ENCODE results near the gene ZDBF2.

Gene ZDBF2

GRCh38 chr2:206245265-206245672 lies 29.2 kb upstream of the ZDBF2 start:
- H3K4me3 ChIP-seq (ENCODE audit: low read depth, low read length): no peak overlapping the region
- no peak for DNase-seq (ENCODE audit: low read depth)
- TF ChIP-seq POLR2A (IDR thresholded peaks at IDR 0.05; ENCODE audit: extremely low read depth, insufficient read length) (no peak), CTCF (IDR thresholded peaks at IDR 0.05; ENCODE audit: low read depth, low read length) (no peak), MYC (IDR thresholded peaks at IDR 0.05; ENCODE audit: low read depth, low read length) (no peak), MAX (IDR thresholded peaks at IDR 0.05; ENCODE audit: low read depth, low read length) (no peak)

- TF ChIP-seq MAX (IDR thresholded peaks at IDR 0.05; ENCODE audit: low read depth, low read length): no peak
- TF ChIP-seq POLR2A (IDR thresholded peaks at IDR 0.05; ENCODE audit: extremely low read depth, insufficient read length): no peak
- TF ChIP-seq CTCF (IDR thresholded peaks at IDR 0.05; ENCODE audit: low read depth, low read length): no peak
- TF ChIP-seq MYC (IDR thresholded peaks at IDR 0.05; ENCODE audit: low read depth, low read length): no peak
- no peak overlapping the region for H3K4me3 ChIP-seq (ENCODE audit: low read depth, low read length)
Observed at GRCh38 chr2:206250041-206250897, 24.2 kb upstream of the ZDBF2 start.

GRCh38 chr2:206253125-206253776 lies 21.2 kb upstream of the ZDBF2 start:
- no peak for DNase-seq (ENCODE audit: low read depth)
- TF ChIP-seq CTCF (IDR thresholded peaks at IDR 0.05; ENCODE audit: low read depth, low read length) (no peak), MAX (IDR thresholded peaks at IDR 0.05; ENCODE audit: low read depth, low read length) (no peak), POLR2A (IDR thresholded peaks at IDR 0.05; ENCODE audit: extremely low read depth, insufficient read length) (no peak), MYC (IDR thresholded peaks at IDR 0.05; ENCODE audit: low read depth, low read length) (no peak)

More at GRCh38 chr2:206250041-206250897, 24.2 kb upstream of the ZDBF2 start:
- no peak for DNase-seq (ENCODE audit: low read depth)

GRCh38 chr2:206253777-206254166 lies 20.7 kb upstream of the ZDBF2 start:
- no peak for TF ChIP-seq CTCF (IDR thresholded peaks at IDR 0.05; ENCODE audit: low read depth, low read length)
- TF ChIP-seq MAX (IDR thresholded peaks at IDR 0.05; ENCODE audit: low read depth, low read length): no peak
- no peak for TF ChIP-seq POLR2A (IDR thresholded peaks at IDR 0.05; ENCODE audit: extremely low read depth, insufficient read length)
- no peak for TF ChIP-seq MYC (IDR thresholded peaks at IDR 0.05; ENCODE audit: low read depth, low read length)
- no peak for DNase-seq (ENCODE audit: low read depth)
- no peak overlapping the region for H3K4me3 ChIP-seq (ENCODE audit: low read depth, low read length)

More at GRCh38 chr2:206253125-206253776, 21.2 kb upstream of the ZDBF2 start:
- no peak overlapping the region for H3K4me3 ChIP-seq (ENCODE audit: low read depth, low read length)

GRCh38 chr2:206255003-206255402 lies 19.5 kb upstream of the ZDBF2 start:
- DNase-seq (ENCODE audit: low read depth): no peak
- no peak overlapping the region for H3K4me3 ChIP-seq (ENCODE audit: low read depth, low read length)
- TF ChIP-seq MAX (IDR thresholded peaks at IDR 0.05; ENCODE audit: low read depth, low read length) (no peak), CTCF (IDR thresholded peaks at IDR 0.05; ENCODE audit: low read depth, low read length) (no peak), MYC (IDR thresholded peaks at IDR 0.05; ENCODE audit: low read depth, low read length) (no peak), POLR2A (IDR thresholded peaks at IDR 0.05; ENCODE audit: extremely low read depth, insufficient read length) (no peak)
